Upper lobe of left lung (tissue), 6 donors: ENCODE results near the gene CTCF. TPM values are rescaled to one million over a fixed set of nuclear protein-coding genes. Genes with fewer than 3 reads are reported as not detected.
"Not testable (repeated sequence)": the region's sequence is repeated elsewhere in the genome, so short reads cannot be mapped to it uniquely, and the experiment has no call there.

Experiments
- ATAC-seq, 2 donors: fragments of 200-7000 bp; cut with Tn5 transposase; one replicate each; pipeline ENCODE4 v1.9.1; 2022; ENCODE audit warnings: mild to moderate bottlenecking in 2 of 2, moderate library complexity in 2 of 2; ENCODE audit not compliant: low FRiP score in 2 of 2
- DNase-seq, 2 donors: peaks; one replicate each; pipeline ENCODE4 v3.0.0-alpha.2; 2019 to 2020
- H3K27ac ChIP-seq, 4 donors: fragments of 200-600 bp; sonication (generic); one replicate each; pipeline ENCODE4 v1.5.1; 2016 to 2019
- H3K27me3 ChIP-seq, 4 donors: fragments of 200-600 bp; sonication (generic); one replicate each; pipeline ENCODE4 v1.5.1; 2017 to 2019
- H3K36me3 ChIP-seq, 4 donors: fragments of 200-600 bp; sonication (generic); one replicate each; pipeline ENCODE4 v1.5.1; 2016 to 2019
- H3K4me1 ChIP-seq, 4 donors: fragments of 200-600 bp; sonication (generic); one replicate each; pipeline ENCODE4 v1.5.1; 2018 to 2019
- H3K4me3 ChIP-seq, 4 donors: fragments of 200-600 bp; sonication (generic); one replicate each; pipeline ENCODE4 v1.5.1; 2017 to 2019; ENCODE audit warnings: mild to moderate bottlenecking in 2 of 4, moderate library complexity in 1 of 4
- H3K9me3 ChIP-seq, 4 donors: fragments of 200-600 bp; sonication (generic); one replicate each; pipeline ENCODE4 v1.5.1; 2018 to 2019
- EP300 ChIP-seq, 4 donors: sonication (generic); formaldehyde crosslinking; IDR thresholded peaks; one replicate each; pipeline ENCODE4 v1.5.1; 2017; ENCODE audit warnings: antibody characterized with exemption in 4 of 4, control low read depth in 2 of 4
- POLR2A ChIP-seq, 4 donors: fragments of 450-650 bp; IDR thresholded peaks; one replicate each; pipeline ENCODE4 v1.5.1; 2016 to 2017; ENCODE audit warnings: antibody characterized with exemption in 4 of 4, mild to moderate bottlenecking in 2 of 4
- POLR2AphosphoS5 ChIP-seq, 2 donors: sonication (generic); formaldehyde crosslinking; IDR thresholded peaks; one replicate each; pipeline ENCODE4 v1.5.1; 2017; ENCODE audit warnings: antibody characterized with exemption in 2 of 2
- WGBS, 2 donors: methylation state at CpG; one replicate each; pipeline ENCODE4 v1.1.5; 2017 to 2018; 5-methylcytosine and 5-hydroxymethylcytosine counted together
- total RNA-seq, 6 donors: library from RNA; depleted of rRNA in 4 of 6; stranded (reverse); fragments of >200 nt in 4 of 6; gene quantifications; one replicate each; pipeline versions ENCODE4 v1.1.0 to v1.2.1, GENCODE V29; 2016 to 2021
- TF ChIP-seq, protein P1 (sequence below), 6 experiments: fragments of 450-650 bp in 4 of 6; fragments of 200-600 bp in 2 of 6; sonication (generic) in 2 of 6; IDR thresholded peaks; one replicate each; pipeline ENCODE4 v1.5.1; 2016 to 2019; ENCODE audit warnings: antibody characterized with exemption in 6 of 6
- donor health status: DM: no; HTN: no; CAD: no; lungs with moderate emphysema.
- donor health status: DM: no; HTN: yes; CAD: no; lungs with severe emphysema.

CTCF gene
- total RNA-seq, 6 donors from 2014 or later = 29.7 to 42.6 (median 34.2) TPM

GRCh38 chr16:67529582-67530012 is 32.7 kb upstream of the CTCF start:
- ATAC-seq = peak; percentile 7 to 17
- 10 to 17% methylated on average over 7 to 13 of the region's 16 CpGs for WGBS, 2 donors
- peaks cover 28 to 51% (median 37%) of the 10 kb centered on the region in 4 donors for H3K4me1 ChIP-seq
- H3K9me3 ChIP-seq = no peaks in the 10 kb centered on the region
- H3K4me3 ChIP-seq = peak overlapping the region; percentile 69 to 86 (median 74)
- peak in 1 of 2 donors; percentile 86 for DNase-seq
- TF ChIP-seq POLR2AphosphoS5 (IDR thresholded peaks at IDR 0.05) = no peak
- H3K27me3 ChIP-seq = no peaks in the 10 kb centered on the region
- peak overlapping the region; percentile 85 to 92 (median 90) for H3K27ac ChIP-seq
- H3K36me3 ChIP-seq = no peaks in the 10 kb centered on the region

DNA sequence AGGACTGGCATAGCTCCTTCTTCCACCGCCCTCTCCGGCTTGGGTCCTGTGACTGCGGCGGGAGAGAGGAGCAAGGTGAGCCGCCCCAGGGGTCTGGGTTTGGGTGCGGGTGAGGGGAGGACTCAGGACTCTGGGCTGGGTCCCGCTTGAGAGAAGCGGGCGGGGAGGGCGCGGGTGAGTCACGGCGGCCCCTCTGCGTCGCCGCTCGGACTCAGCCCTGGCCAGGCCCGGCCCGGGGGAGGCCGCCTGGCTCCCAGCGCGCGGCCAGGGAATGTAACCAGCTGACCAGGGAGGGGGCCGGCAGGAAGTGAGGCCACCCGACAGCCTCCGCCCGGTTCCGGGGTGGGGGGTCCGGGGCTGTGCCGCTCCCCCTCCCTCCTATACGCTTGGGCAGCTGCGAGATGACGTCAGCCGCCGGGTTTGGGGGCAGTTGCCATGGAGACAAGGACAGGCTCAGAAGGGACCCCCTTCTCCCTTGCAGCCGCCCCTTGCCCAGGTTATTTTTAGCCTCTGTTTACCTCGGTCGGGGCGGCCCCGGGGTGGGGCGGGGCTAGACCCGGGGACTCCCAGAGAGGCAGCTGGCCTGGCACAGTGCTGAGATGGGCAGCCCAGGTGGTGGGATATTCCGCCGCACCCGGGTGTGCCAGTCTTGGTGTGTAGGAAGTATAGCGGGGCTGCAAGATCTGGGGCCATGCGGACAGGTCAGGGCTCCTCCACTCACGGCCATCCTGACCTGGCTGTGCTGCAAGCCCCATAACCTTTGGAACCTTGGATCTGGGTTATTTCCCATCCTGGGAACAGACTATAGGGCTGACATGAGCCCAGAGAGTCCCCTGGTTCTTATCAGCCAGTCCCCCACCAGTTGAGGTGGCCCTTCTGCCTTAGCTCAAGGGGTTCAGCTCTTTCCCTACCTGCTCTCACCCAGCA is 32.0 kb upstream of the CTCF start:
- Histone ChIP-seq H3K27me3 (no peaks in the 10 kb centered on the region), H3K4me1 (peaks cover 28 to 51% (median 37%) of the 10 kb centered on the region in 4 donors), H3K4me3 (peak overlapping the region; percentile 69 to 86 (median 74)), H3K9me3 (no peaks in the 10 kb centered on the region), H3K36me3 (no peaks in the 10 kb centered on the region), H3K27ac (peak overlapping the region; percentile 85 to 92 (median 90))
- ATAC-seq (peak; percentile 86), DNase-seq (peak; percentile 81 to 92)
- TF ChIP-seq EP300 (IDR thresholded peaks at IDR 0.05) (peak in 1 of 4 donors; percentile 72), POLR2AphosphoS5 (IDR thresholded peaks at IDR 0.05) (peak; percentile 78 to 89), POLR2A (IDR thresholded peaks at IDR 0.05) (peak in 3 of 4 donors; percentile 57 to 93 (median 87))
- TF ChIP-seq, protein P1, sequence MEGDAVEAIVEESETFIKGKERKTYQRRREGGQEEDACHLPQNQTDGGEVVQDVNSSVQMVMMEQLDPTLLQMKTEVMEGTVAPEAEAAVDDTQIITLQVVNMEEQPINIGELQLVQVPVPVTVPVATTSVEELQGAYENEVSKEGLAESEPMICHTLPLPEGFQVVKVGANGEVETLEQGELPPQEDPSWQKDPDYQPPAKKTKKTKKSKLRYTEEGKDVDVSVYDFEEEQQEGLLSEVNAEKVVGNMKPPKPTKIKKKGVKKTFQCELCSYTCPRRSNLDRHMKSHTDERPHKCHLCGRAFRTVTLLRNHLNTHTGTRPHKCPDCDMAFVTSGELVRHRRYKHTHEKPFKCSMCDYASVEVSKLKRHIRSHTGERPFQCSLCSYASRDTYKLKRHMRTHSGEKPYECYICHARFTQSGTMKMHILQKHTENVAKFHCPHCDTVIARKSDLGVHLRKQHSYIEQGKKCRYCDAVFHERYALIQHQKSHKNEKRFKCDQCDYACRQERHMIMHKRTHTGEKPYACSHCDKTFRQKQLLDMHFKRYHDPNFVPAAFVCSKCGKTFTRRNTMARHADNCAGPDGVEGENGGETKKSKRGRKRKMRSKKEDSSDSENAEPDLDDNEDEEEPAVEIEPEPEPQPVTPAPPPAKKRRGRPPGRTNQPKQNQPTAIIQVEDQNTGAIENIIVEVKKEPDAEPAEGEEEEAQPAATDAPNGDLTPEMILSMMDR (IDR thresholded peaks at IDR 0.05) = no peak
- WGBS, 2 donors = 2% methylated on average over 9 to 31 of the region's 48 CpGs

DNA sequence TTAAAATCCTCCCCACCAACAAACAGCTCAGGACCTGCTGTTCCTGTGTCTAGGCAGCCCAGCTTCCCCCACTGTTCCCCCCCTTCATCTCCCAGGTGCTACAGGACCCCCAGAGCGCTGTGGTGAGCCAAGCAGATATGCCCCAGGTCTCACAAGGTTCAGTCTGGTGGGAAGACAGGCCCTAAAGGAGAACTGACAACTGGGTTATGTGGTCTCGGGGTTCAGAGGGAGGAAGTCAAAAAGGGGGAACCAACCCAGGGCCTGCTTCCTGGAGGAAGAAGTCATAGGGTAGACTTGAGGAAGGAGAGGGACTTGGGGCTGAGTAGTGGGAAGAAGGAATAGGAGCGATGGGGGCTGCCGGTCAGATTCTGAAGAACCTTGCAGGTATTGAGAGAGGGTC is 31.1 kb upstream of the CTCF start:
- H3K9me3 ChIP-seq = no peaks in the 10 kb centered on the region
- H3K27ac ChIP-seq = peak overlapping the region; percentile 85 to 92 (median 90)
- DNase-seq = peak in 1 of 2 donors; percentile 70
- WGBS, 2 donors = 69 to 78% methylated on average over 4 of the region's 4 CpGs
- H3K4me1 ChIP-seq = peaks cover 34 to 52% (median 43%) of the 10 kb centered on the region in 4 donors
- TF ChIP-seq POLR2A (IDR thresholded peaks at IDR 0.05) (peak in 1 of 4 donors; percentile 45), EP300 (IDR thresholded peaks at IDR 0.05) (no peak), POLR2AphosphoS5 (IDR thresholded peaks at IDR 0.05) (peak in 1 of 2 donors; percentile 17)
- TF ChIP-seq, protein P1 (IDR thresholded peaks at IDR 0.05) = no peak
- H3K4me3 ChIP-seq = peak overlapping the region in 2 of 4 donors; percentile 13 to 78
- no peaks in the 10 kb centered on the region for H3K27me3 ChIP-seq
- H3K36me3 ChIP-seq = no peaks in the 10 kb centered on the region
- ATAC-seq = peak in 1 of 2 donors; percentile 41

DNA sequence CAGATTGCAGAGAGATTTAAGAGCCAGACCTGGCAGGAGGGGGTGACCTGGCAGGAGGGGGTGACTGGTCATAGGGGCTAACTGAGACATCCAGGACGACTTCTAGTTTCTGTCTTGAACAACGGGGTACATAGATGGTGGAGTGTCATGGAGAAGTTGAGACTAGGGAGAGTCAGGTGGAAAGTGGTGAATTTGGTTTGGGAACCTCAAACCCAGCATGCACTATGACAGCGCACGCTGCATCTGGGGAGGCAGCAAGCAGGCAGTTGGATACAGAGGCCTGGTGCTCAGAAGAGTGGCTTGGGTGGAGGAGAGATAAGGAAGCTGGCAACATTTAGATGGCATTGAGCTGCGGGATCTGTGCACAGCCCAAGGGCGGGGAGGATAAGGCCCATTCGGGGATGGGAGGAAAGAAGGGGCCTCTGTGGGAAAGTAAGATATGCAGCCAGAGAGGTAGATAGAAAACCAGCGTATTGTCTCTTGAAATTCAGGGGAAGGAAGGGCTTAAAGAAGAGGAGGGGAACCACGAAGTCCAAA is 29.2 kb upstream of the CTCF start:
- TF ChIP-seq, protein P1 (IDR thresholded peaks at IDR 0.05) = no peak
- TF ChIP-seq POLR2A (IDR thresholded peaks at IDR 0.05) (no peak), EP300 (IDR thresholded peaks at IDR 0.05) (no peak), POLR2AphosphoS5 (IDR thresholded peaks at IDR 0.05) (no peak)
- H3K9me3 ChIP-seq = no peaks in the 10 kb centered on the region
- no peak for DNase-seq
- no peak for ATAC-seq
- no peaks in the 10 kb centered on the region for H3K27me3 ChIP-seq
- 67 to 69% methylated on average over 9 of the region's 9 CpGs for WGBS, 2 donors
- no peak overlapping the region for H3K4me3 ChIP-seq
- peaks cover 42 to 67% (median 54%) of the 10 kb centered on the region in 4 donors for H3K4me1 ChIP-seq
- peak overlapping the region in 2 of 4 donors; percentile 45 to 92 for H3K27ac ChIP-seq
- no peaks in the 10 kb centered on the region for H3K36me3 ChIP-seq

DNA sequence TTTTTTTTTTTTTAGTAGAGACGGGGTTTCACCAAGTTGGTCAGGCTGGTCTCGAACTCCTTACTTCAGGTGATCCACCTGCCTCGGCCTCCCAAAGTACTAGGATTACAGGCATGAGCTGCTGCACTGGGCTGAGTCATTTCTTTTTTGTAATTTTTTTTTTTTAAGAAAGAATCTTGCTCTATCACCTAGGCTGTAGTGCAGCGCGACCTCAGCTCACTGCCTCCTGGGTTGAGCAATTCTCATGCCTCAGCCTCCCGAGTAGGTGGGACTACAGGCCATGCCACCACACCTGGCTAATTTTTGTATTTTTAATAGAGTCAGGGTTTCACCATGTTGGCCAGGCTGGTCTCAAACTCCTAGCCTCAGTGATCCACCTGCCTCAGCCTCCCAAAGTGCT is 28.3 kb upstream of the CTCF start:
- WGBS, 2 donors = 88 to 90% methylated on average over 6 of the region's 6 CpGs
- not testable (repeated sequence) for H3K4me3 ChIP-seq, DNase-seq, H3K27ac ChIP-seq, H3K27me3 ChIP-seq, H3K36me3 ChIP-seq, H3K9me3 ChIP-seq, ATAC-seq
- H3K4me1 ChIP-seq = peaks cover 45 to 70% (median 57%) of the 10 kb centered on the region in 4 donors
